Endothelial cell of umbilical vein (primary cell): ENCODE results near the gene YTHDC1. TPM values are rescaled to one million over a fixed set of nuclear protein-coding genes. Genes with fewer than 3 reads are reported as not detected.

Experiments
- BruUV-seq: library from RNA; stranded (reverse); fragments of 400-500 nt; replicated peaks from 2 replicates; lab custom pipeline; 2021; lab: Mats Ljungman, UMichigan
- CTCF ChIA-PET: fragments of 300-600, 350-600 bp; sonication (Branson Sonifier 250); formaldehyde crosslinking; loops from one replicate; lab custom pipeline; 2021; ENCODE audit warnings: antibody characterized with exemption, inconsistent platforms; lab: Charles Lee
- POLR2A ChIA-PET: fragments of 300-600, 350-600 bp; sonication (Branson Sonifier 250); formaldehyde crosslinking; loops from one replicate; lab custom pipeline; 2021; ENCODE audit warnings: antibody characterized with exemption, inconsistent platforms; lab: Charles Lee
- DNase-seq: peaks from one replicate; pipeline ENCODE4 v3.0.0-alpha.2; 2011; ENCODE audit warnings: low read depth, low spot score
- FAIRE-seq: peaks from 2 replicates; lab custom pipeline; 2011; peaks lifted over from hg19 to GRCh38; lab: Jason Lieb, UNC
- H2AFZ ChIP-seq: 2 replicates; pipeline ENCODE4 v1.6.0; 2012; ENCODE audit warnings: low read depth, low read length, control low read depth, inconsistent platforms
- H3K27ac ChIP-seq: 2 replicates; pipeline ENCODE4 v1.5.1; 2011; ENCODE audit warnings: low read depth, mild to moderate bottlenecking, control low read depth, low read length, moderate library complexity; ENCODE audit not compliant: insufficient read depth
- H3K27me3 ChIP-seq, 2 experiments: 2 replicates each; pipeline versions ENCODE4 v1.6.0 to v1.6.1; 2011; ENCODE audit warnings: low read length in 2 of 2, mixed read lengths in 1 of 2; ENCODE audit not compliant: control insufficient read depth in 2 of 2, insufficient read depth in 2 of 2
- H3K36me3 ChIP-seq, 2 experiments: 2 replicates in 1 of 2; 3 replicates in 1 of 2; pipeline ENCODE4 v1.5.1; 2011; ENCODE audit warnings: low read length in 2 of 2, mild to moderate bottlenecking in 1 of 2, moderate library complexity in 1 of 2; ENCODE audit not compliant: control insufficient read depth in 2 of 2, insufficient read depth in 2 of 2; ENCODE audit errors: extremely low read depth in 1 of 2
- H3K4me1 ChIP-seq: 3 replicates; pipeline ENCODE4 v1.5.1; 2011; ENCODE audit warnings: mild to moderate bottlenecking, low read length; ENCODE audit not compliant: control insufficient read depth, insufficient read depth; ENCODE audit errors: extremely low read depth
- H3K4me2 ChIP-seq: 2 replicates; pipeline ENCODE4 v1.6.1; 2011; ENCODE audit warnings: low read length, control low read depth, mixed read lengths; ENCODE audit not compliant: insufficient read depth
- H3K4me3 ChIP-seq, 3 experiments: fragments of 200-600 bp in 1 of 3; sonication (generic), shearing (Covaris generic) in 1 of 3; replicated peaks in 1 of 3; 2 replicates each; pipeline ENCODE4 v1.5.1; 2011 to 2016; ENCODE audit warnings: control low read depth in 3 of 3, low read length in 3 of 3, mild to moderate bottlenecking in 2 of 3, inconsistent platforms in 1 of 3, low read depth in 1 of 3, moderate library complexity in 1 of 3; ENCODE audit not compliant: insufficient read depth in 1 of 3
- H3K79me2 ChIP-seq: 2 replicates; pipeline ENCODE4 v1.6.0; 2012; ENCODE audit warnings: low read length, inconsistent platforms; ENCODE audit not compliant: control insufficient read depth, insufficient read depth
- H3K9ac ChIP-seq: replicated peaks from 2 replicates; pipeline ENCODE3; 2011; ENCODE audit warnings: low read length, control low read depth; ENCODE audit not compliant: insufficient read depth; ENCODE audit errors: extremely low read depth
- H3K9me1 ChIP-seq: replicated peaks from 3 replicates; pipeline ENCODE4 v1.6.0; 2011; ENCODE audit warnings: mild to moderate bottlenecking, low read length; ENCODE audit not compliant: control insufficient read depth, insufficient read depth; ENCODE audit errors: extremely low read depth
- H3K9me3 ChIP-seq: replicated peaks from 2 replicates; pipeline ENCODE4 v1.5.1; 2012; ENCODE audit warnings: low read length, inconsistent platforms; ENCODE audit not compliant: control insufficient read depth, insufficient read depth
- H4K20me1 ChIP-seq: replicated peaks from 2 replicates; pipeline ENCODE3; 2011; ENCODE audit warnings: mild to moderate bottlenecking, low read length; ENCODE audit not compliant: control insufficient read depth, insufficient read depth; ENCODE audit errors: extremely low read depth
- EZH2 ChIP-seq: IDR thresholded peaks from 2 replicates; pipeline ENCODE4 v1.6.1; 2012; ENCODE audit warnings: borderline replicate concordance, low read depth, mild to moderate bottlenecking, moderate library complexity, low read length, inconsistent platforms; ENCODE audit not compliant: severe bottlenecking
- FOS ChIP-seq: IDR thresholded peaks from 2 replicates; pipeline ENCODE4 v1.6.1; 2011; ENCODE audit warnings: mild to moderate bottlenecking, low read length, moderate library complexity, borderline replicate concordance; ENCODE audit not compliant: insufficient read depth
- GATA2 ChIP-seq: IDR thresholded peaks from 2 replicates; pipeline ENCODE4 v1.7.0; 2011; ENCODE audit warnings: low read depth, mild to moderate bottlenecking, moderate library complexity, mixed read lengths, low read length; ENCODE audit not compliant: insufficient read length, insufficient read depth
- JUN ChIP-seq: IDR thresholded peaks from 2 replicates; pipeline ENCODE4 v1.6.1; 2011; ENCODE audit warnings: borderline replicate concordance, low read depth; ENCODE audit not compliant: insufficient read length, insufficient read depth
- MYC ChIP-seq: IDR thresholded peaks from one replicate; pipeline ENCODE4 v1.6.1; 2011; ENCODE audit warnings: mild to moderate bottlenecking, low read depth, low read length
- POLR2A ChIP-seq: IDR thresholded peaks from 2 replicates; pipeline ENCODE4 v1.6.1; 2012; ENCODE audit warnings: low read depth, mild to moderate bottlenecking, control low read depth, low read length
- POLR2AphosphoS5 ChIP-seq: IDR thresholded peaks from 2 replicates; pipeline ENCODE4 v1.6.1; 2012; ENCODE audit warnings: low read depth, mild to moderate bottlenecking, control low read depth, low read length, moderate library complexity; ENCODE audit not compliant: insufficient read depth
- dilution Hi-C: fragments of 300-500 bp; cut with MboI; formaldehyde crosslinking; loops from one replicate; pipeline ENCODE4 v1.15.0; 2019; ENCODE audit warnings: low sequenced_read_pairs; ENCODE audit not compliant: extremely low pct_ligation_motif_present
- intact Hi-C: fragments of 100-400 bp; cut with micrococcal nuclease; formaldehyde crosslinking; loops from one replicate; pipeline ENCODE4 v1.10.0; 2022
- polyA plus RNA-seq, 4 experiments: library from polyadenylated mRNA; depleted of rRNA in 3 of 4; stranded (reverse) in 3 of 4; unstranded in 1 of 4; fragments of >200 nt; gene quantifications; 2 replicates each; pipeline versions ENCODE4 v1.2.1 to v1.2.3, GENCODE V29; 2011 to 2012; ENCODE audit warnings: missing spikeins in 1 of 4
- total RNA-seq: library from RNA; stranded (reverse); gene quantifications from 2 replicates; pipeline ENCODE4 v1.2.3, GENCODE V29; 2021
- TF ChIP-seq, protein P1 (sequence below): IDR thresholded peaks from 2 replicates; pipeline ENCODE4 v1.6.1; 2011; ENCODE audit not compliant: insufficient read depth, insufficient read length
- TF ChIP-seq, protein P2 (sequence below), 2 donors: IDR thresholded peaks; 1 replicate in 1 of 2; 2 replicates in 1 of 2; pipeline ENCODE4 v1.5.1; 2011; ENCODE audit warnings: low read length in 2 of 2, mild to moderate bottlenecking in 2 of 2, moderate library complexity in 2 of 2, control low read depth in 1 of 2, inconsistent platforms in 1 of 2, low read depth in 1 of 2; ENCODE audit not compliant: insufficient read depth in 1 of 2; ENCODE audit errors: extremely low read depth in 1 of 2

YTHDC1 gene
- total and polyA plus RNA-seq, 2 donors (not counting 3 experiments of a cell fraction or from before 2014, with no cell fraction given): 17.8 to 60.4 TPM

- ChIA-PET CTCF (interaction anchor here (1.0 kb wide), 1 partner anchor 57 kb away, joined by 3 read pairs; no protein-coding TSS in a partner anchor), POLR2A (no interaction called here)
- TF ChIP-seq, protein P1, sequence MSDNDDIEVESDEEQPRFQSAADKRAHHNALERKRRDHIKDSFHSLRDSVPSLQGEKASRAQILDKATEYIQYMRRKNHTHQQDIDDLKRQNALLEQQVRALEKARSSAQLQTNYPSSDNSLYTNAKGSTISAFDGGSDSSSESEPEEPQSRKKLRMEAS: no peak
- TF ChIP-seq POLR2A (no peak), POLR2AphosphoS5 (no peak), EZH2 (no peak), GATA2 (no peak), JUN (no peak), MYC (no peak), FOS (no peak)
- TF ChIP-seq, protein P2, sequence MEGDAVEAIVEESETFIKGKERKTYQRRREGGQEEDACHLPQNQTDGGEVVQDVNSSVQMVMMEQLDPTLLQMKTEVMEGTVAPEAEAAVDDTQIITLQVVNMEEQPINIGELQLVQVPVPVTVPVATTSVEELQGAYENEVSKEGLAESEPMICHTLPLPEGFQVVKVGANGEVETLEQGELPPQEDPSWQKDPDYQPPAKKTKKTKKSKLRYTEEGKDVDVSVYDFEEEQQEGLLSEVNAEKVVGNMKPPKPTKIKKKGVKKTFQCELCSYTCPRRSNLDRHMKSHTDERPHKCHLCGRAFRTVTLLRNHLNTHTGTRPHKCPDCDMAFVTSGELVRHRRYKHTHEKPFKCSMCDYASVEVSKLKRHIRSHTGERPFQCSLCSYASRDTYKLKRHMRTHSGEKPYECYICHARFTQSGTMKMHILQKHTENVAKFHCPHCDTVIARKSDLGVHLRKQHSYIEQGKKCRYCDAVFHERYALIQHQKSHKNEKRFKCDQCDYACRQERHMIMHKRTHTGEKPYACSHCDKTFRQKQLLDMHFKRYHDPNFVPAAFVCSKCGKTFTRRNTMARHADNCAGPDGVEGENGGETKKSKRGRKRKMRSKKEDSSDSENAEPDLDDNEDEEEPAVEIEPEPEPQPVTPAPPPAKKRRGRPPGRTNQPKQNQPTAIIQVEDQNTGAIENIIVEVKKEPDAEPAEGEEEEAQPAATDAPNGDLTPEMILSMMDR (IDR thresholded peaks at IDR 0.05; ENCODE audit: extremely low read depth in 1 of 2, insufficient read depth in 1 of 2, low read depth in 1 of 2, low read length in 2 of 2): no peak
- Histone ChIP-seq H3K9me1 (no peaks in the 10 kb centered on the region), H3K79me2 (no peaks in the 10 kb centered on the region), H4K20me1 (peaks cover 3% of the 10 kb centered on the region), H3K4me2 (no peak overlapping the region), H3K9ac (no peak overlapping the region), H3K36me3 (peaks cover 12 to 22% of the 10 kb centered on the region in 2 experiments), H2AFZ (no peak overlapping the region), H3K4me3 (no peak overlapping the region), H3K4me1 (no peaks in the 10 kb centered on the region), H3K9me3 (no peaks in the 10 kb centered on the region), H3K27ac (no peak overlapping the region), H3K27me3 (no peaks in the 10 kb centered on the region)
- DNase-seq (no peak), FAIRE-seq (no peak)
- intact Hi-C loops (no loop called here), dilution Hi-C loops (no loop called here)
- no TSS peak for BruUV-seq
These were observed 30.9 kb downstream of the YTHDC1 start for GRCh38 chr4:68319040-68319439.
